HEK293 (cell line): ENCODE results near the gene DHX8.

ENCODE experiments used
- CTCF ChIP-seq: fragments of 450-650 bp; formaldehyde crosslinking; IDR thresholded peaks from 2 replicates; pipeline ENCODE4 v1.5.1; 2016; ENCODE audit warnings: missing biosample characterization, missing genetic modification characterization
- SCRT1 ChIP-seq: fragments of 450-650 bp; formaldehyde crosslinking; IDR thresholded peaks from 2 replicates; pipeline ENCODE4 v1.5.1; 2016; ENCODE audit warnings: missing biosample characterization, missing genetic modification characterization, borderline replicate concordance
- YY1 ChIP-seq: fragments of 450-650 bp; formaldehyde crosslinking; IDR thresholded peaks from 2 replicates; pipeline ENCODE4 v1.5.1; 2018; ENCODE audit warnings: missing biosample characterization, missing genetic modification characterization
- ZBTB17 ChIP-seq: fragments of 450-650 bp; formaldehyde crosslinking; IDR thresholded peaks from 2 replicates; pipeline ENCODE4 v1.5.1; 2016; ENCODE audit warnings: missing biosample characterization, missing genetic modification characterization
- ZFHX2 ChIP-seq: fragments of 450-650 bp; formaldehyde crosslinking; conservative IDR thresholded peaks from 2 replicates; pipeline ENCODE4 v1.5.1; 2016; ENCODE audit warnings: missing biosample characterization, missing genetic modification characterization
- ZNF350 ChIP-seq: fragments of 450-650 bp; formaldehyde crosslinking; IDR thresholded peaks from 2 replicates; pipeline ENCODE4 v1.5.0; 2017; ENCODE audit warnings: missing biosample characterization, mild to moderate bottlenecking, missing genetic modification characterization
- ZNF530 ChIP-seq: fragments of 450-650 bp; formaldehyde crosslinking; IDR thresholded peaks from 2 replicates; pipeline ENCODE4 v1.5.1; 2016; ENCODE audit warnings: low read depth, missing biosample characterization, missing genetic modification characterization
- ZNF544 ChIP-seq: fragments of 450-650 bp; formaldehyde crosslinking; IDR thresholded peaks from 2 replicates; pipeline ENCODE4 v1.5.0; 2017; ENCODE audit warnings: missing biosample characterization, missing genetic modification characterization
- ZNF561 ChIP-seq: fragments of 450-650 bp; IDR thresholded peaks from 2 replicates; pipeline ENCODE4 v1.5.1; 2018; ENCODE audit warnings: missing biosample characterization, missing genetic modification characterization, borderline replicate concordance
- ZNF658 ChIP-seq: fragments of 450-650 bp; formaldehyde crosslinking; IDR thresholded peaks from 2 replicates; pipeline ENCODE4; 2016; ENCODE audit warnings: missing biosample characterization, missing genetic modification characterization
- ZNF777 ChIP-seq: fragments of 450-650 bp; formaldehyde crosslinking; IDR thresholded peaks from 2 replicates; pipeline ENCODE4 v1.5.1; 2017; ENCODE audit warnings: missing biosample characterization, missing genetic modification characterization, borderline replicate concordance
- ZSCAN30 ChIP-seq: fragments of 450-650 bp; IDR thresholded peaks from 2 replicates; pipeline ENCODE4 v1.5.1; 2018; ENCODE audit warnings: missing biosample characterization, mild to moderate bottlenecking, missing genetic modification characterization, moderate library complexity
- TF ChIP-seq, protein P1 (sequence below): fragments of 450-650 bp; formaldehyde crosslinking; IDR thresholded peaks from 2 replicates; pipeline ENCODE4 v1.5.1; 2016; ENCODE audit warnings: missing biosample characterization, missing genetic modification characterization
- TF ChIP-seq, protein P2 (sequence below): fragments of 450-650 bp; formaldehyde crosslinking; IDR thresholded peaks from 2 replicates; pipeline ENCODE4 v1.5.1; 2016; ENCODE audit warnings: missing biosample characterization, missing genetic modification characterization

DNA sequence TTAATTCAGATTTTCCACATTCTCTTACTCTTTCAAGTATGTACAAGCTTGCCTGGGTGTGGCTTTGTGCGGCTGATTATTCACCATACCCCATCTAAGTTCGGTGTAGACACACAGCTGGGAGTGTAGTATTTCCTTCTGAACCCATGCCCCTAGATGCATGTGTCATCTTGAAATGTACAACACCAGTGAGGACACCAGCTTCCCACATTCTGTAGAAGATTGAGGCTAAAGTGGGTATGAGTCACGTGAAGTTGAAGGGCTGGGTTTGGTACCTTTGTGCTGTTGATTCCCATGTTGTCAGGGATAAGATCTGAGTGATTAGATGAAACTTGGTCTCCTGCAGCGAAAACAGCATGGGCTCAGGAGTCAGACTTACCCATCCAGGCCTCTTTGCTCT, 14.6 kb upstream of the DHX8 start:
- TF ChIP-seq ZNF561 (no peak), CTCF (tag by site-specific recombination) (no peak), SCRT1 (tag by site-specific recombination) (no peak), ZSCAN30 (tag by site-specific recombination) (no peak), ZNF530 (tag by site-specific recombination) (no peak), YY1 (tag by site-specific recombination) (no peak), ZFHX2 (tag by site-specific recombination) (no peak), ZNF544 (tag by site-specific recombination) (no peak), ZNF350 (tag by site-specific recombination) (no peak), ZNF658 (tag by site-specific recombination) (no peak), ZBTB17 (tag by site-specific recombination) (no peak), ZNF777 (no peak)
- TF ChIP-seq, protein P1, sequence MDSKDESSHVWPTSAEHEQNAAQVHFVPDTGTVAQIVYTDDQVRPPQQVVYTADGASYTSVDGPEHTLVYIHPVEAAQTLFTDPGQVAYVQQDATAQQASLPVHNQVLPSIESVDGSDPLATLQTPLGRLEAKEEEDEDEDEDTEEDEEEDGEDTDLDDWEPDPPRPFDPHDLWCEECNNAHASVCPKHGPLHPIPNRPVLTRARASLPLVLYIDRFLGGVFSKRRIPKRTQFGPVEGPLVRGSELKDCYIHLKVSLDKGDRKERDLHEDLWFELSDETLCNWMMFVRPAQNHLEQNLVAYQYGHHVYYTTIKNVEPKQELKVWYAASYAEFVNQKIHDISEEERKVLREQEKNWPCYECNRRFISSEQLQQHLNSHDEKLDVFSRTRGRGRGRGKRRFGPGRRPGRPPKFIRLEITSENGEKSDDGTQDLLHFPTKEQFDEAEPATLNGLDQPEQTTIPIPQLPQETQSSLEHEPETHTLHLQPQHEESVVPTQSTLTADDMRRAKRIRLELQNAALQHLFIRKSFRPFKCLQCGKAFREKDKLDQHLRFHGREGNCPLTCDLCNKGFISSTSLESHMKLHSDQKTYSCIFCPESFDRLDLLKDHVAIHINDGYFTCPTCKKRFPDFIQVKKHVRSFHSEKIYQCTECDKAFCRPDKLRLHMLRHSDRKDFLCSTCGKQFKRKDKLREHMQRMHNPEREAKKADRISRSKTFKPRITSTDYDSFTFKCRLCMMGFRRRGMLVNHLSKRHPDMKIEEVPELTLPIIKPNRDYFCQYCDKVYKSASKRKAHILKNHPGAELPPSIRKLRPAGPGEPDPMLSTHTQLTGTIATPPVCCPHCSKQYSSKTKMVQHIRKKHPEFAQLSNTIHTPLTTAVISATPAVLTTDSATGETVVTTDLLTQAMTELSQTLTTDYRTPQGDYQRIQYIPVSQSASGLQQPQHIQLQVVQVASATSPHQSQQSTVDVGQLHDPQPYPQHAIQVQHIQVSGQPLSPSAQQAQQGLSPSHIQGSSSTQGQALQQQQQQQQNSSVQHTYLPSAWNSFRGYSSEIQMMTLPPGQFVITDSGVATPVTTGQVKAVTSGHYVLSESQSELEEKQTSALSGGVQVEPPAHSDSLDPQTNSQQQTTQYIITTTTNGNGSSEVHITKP (tag by site-specific recombination): no peak
- TF ChIP-seq, protein P2, sequence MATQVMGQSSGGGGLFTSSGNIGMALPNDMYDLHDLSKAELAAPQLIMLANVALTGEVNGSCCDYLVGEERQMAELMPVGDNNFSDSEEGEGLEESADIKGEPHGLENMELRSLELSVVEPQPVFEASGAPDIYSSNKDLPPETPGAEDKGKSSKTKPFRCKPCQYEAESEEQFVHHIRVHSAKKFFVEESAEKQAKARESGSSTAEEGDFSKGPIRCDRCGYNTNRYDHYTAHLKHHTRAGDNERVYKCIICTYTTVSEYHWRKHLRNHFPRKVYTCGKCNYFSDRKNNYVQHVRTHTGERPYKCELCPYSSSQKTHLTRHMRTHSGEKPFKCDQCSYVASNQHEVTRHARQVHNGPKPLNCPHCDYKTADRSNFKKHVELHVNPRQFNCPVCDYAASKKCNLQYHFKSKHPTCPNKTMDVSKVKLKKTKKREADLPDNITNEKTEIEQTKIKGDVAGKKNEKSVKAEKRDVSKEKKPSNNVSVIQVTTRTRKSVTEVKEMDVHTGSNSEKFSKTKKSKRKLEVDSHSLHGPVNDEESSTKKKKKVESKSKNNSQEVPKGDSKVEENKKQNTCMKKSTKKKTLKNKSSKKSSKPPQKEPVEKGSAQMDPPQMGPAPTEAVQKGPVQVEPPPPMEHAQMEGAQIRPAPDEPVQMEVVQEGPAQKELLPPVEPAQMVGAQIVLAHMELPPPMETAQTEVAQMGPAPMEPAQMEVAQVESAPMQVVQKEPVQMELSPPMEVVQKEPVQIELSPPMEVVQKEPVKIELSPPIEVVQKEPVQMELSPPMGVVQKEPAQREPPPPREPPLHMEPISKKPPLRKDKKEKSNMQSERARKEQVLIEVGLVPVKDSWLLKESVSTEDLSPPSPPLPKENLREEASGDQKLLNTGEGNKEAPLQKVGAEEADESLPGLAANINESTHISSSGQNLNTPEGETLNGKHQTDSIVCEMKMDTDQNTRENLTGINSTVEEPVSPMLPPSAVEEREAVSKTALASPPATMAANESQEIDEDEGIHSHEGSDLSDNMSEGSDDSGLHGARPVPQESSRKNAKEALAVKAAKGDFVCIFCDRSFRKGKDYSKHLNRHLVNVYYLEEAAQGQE (tag by site-specific recombination): no peak
